OCI-LY7 (cell line): ENCODE measurements around the gene TBC1D13. TPM values are rescaled to one million over a fixed set of nuclear protein-coding genes. Genes with fewer than 3 reads are reported as not detected.

Source experiments
- BruUV-seq: library from RNA; stranded (reverse); fragments of 400-500 nt; replicated peaks from 2 replicates; lab custom pipeline; 2021; lab: Mats Ljungman, UMichigan
- CTCF ChIA-PET: fragments of 300-600 bp; sonication (Branson Sonifier 250); formaldehyde crosslinking; loops from one replicate; lab custom pipeline; 2022; ENCODE audit warnings: antibody characterized with exemption; ENCODE audit not compliant: unreplicated experiment; lab: Charles Lee
- POLR2A ChIA-PET: fragments of 300-600 bp; sonication (Branson Sonifier 250); formaldehyde crosslinking; loops from one replicate; lab custom pipeline; 2022; ENCODE audit warnings: antibody characterized with exemption; lab: Charles Lee
- DNase-seq: peaks from one replicate; pipeline ENCODE4 v3.0.0-alpha.2; 2015; ENCODE audit warnings: low spot score
- H2AFZ ChIP-seq: fragments of 200-600 bp; sonication (generic), shearing (Covaris generic); 2 replicates; pipeline ENCODE4 v1.6.1; 2014; ENCODE audit warnings: mild to moderate bottlenecking, antibody characterized with exemption, low read length, moderate library complexity
- H3K27ac ChIP-seq: fragments of 200-600 bp; sonication (generic); 2 replicates; pipeline ENCODE4 v1.5.1; 2014; ENCODE audit warnings: mixed run types, low read depth, mild to moderate bottlenecking, moderate library complexity, low read length, inconsistent platforms; ENCODE audit not compliant: poor library complexity, severe bottlenecking
- H3K36me3 ChIP-seq: fragments of 200-600 bp; sonication (generic); 2 replicates; pipeline ENCODE4 v1.6.1; 2014; ENCODE audit warnings: mild to moderate bottlenecking, antibody characterized with exemption, low read length, moderate library complexity, mixed read lengths; ENCODE audit not compliant: insufficient read depth
- H3K4me1 ChIP-seq: fragments of 200-600 bp; sonication (generic); 2 replicates; pipeline ENCODE4 v1.5.1; 2014; ENCODE audit warnings: mild to moderate bottlenecking, low read length; ENCODE audit not compliant: insufficient read depth, poor library complexity, severe bottlenecking
- H3K4me2 ChIP-seq: fragments of 200-600 bp; sonication (generic); 2 replicates; pipeline ENCODE4 v1.6.1; 2014; ENCODE audit warnings: mild to moderate bottlenecking, low read length
- H3K4me3 ChIP-seq: fragments of 200-600 bp; sonication (generic); 2 replicates; pipeline ENCODE4 v1.5.1; 2014; ENCODE audit warnings: mild to moderate bottlenecking, low read depth, low read length; ENCODE audit not compliant: poor library complexity, severe bottlenecking
- H3K79me2 ChIP-seq: fragments of 200-600 bp; sonication (generic); 2 replicates; pipeline ENCODE4 v1.6.1; 2016; ENCODE audit warnings: low read depth, mild to moderate bottlenecking, low read length, moderate library complexity, mixed read lengths; ENCODE audit not compliant: insufficient read depth
- H3K9me2 ChIP-seq: fragments of 200-600 bp; sonication (generic); 2 replicates; pipeline ENCODE4 v1.6.1; 2016; ENCODE audit warnings: mild to moderate bottlenecking, low read length, mixed read lengths; ENCODE audit not compliant: insufficient read depth
- H3K9me3 ChIP-seq: fragments of 200-600 bp; sonication (generic); 2 replicates; pipeline ENCODE4 v1.6.1; 2014; ENCODE audit warnings: mild to moderate bottlenecking, mixed run types, low read length, mixed read lengths
- H4K20me1 ChIP-seq: fragments of 200-600 bp; sonication (generic); 2 replicates; pipeline ENCODE4 v1.6.1; 2014; ENCODE audit warnings: mild to moderate bottlenecking, antibody characterized with exemption, low read length, moderate library complexity, mixed read lengths; ENCODE audit not compliant: insufficient read depth
- EZH2phosphoT487 ChIP-seq: fragments of 200-600 bp; sonication (generic); IDR thresholded peaks from 2 replicates; pipeline ENCODE4 v1.6.1; 2018; ENCODE audit warnings: low read depth, borderline replicate concordance, mild to moderate bottlenecking, mixed run types, antibody characterized with exemption, low read length, moderate library complexity, mixed read lengths
- intact Hi-C: fragments of 100-400 bp; cut with micrococcal nuclease; formaldehyde crosslinking; loops from one replicate; pipeline ENCODE4 v1.10.0; 2022; ENCODE audit not compliant: unreplicated experiment
- total RNA-seq, 2 experiments: library from RNA; depleted of rRNA in 1 of 2; stranded (reverse); fragments of >200 nt in 1 of 2; shearing (Covaris generic) in 1 of 2; gene quantifications; 2 replicates each; pipeline ENCODE4 v1.2.3, GENCODE V29; 2014 to 2022
- TF ChIP-seq, protein P1 (sequence below): fragments of 200-600 bp; sonication (generic); conservative IDR thresholded peaks from 2 replicates; pipeline ENCODE4 v1.5.1; 2014; ENCODE audit warnings: mild to moderate bottlenecking, antibody characterized with exemption, low read length, moderate library complexity, mixed read lengths

The TBC1D13 gene
- total RNA-seq, 2 experiments from 2014 or later, result 18.7 to 24.7 TPM

GRCh38 chr9:128785427-128785826 is 1.6 kb upstream of the TBC1D13 start:
- BruUV-seq, result no TSS peak
- POLR2A ChIA-PET, result interaction anchor here (0.6 to 0.7 kb wide), 3 partner anchors 20 to 330 kb away, joined by 3 to 4 read pairs (median 4); no protein-coding TSS in a partner anchor
- peaks cover 9% of the 10 kb centered on the region for H3K36me3 ChIP-seq
- DNase-seq, result no peak
- H3K4me3 ChIP-seq, result no peak overlapping the region
- H3K4me1 ChIP-seq, result peaks cover 53% of the 10 kb centered on the region
- H2AFZ ChIP-seq, result no peak overlapping the region
- H3K27ac ChIP-seq, result no peak overlapping the region
- H3K4me2 ChIP-seq, result no peak overlapping the region
- CTCF ChIA-PET, result no interaction called here
- H3K9me2 ChIP-seq, result no peaks in the 10 kb centered on the region
- TF ChIP-seq EZH2phosphoT487, result no peak
- TF ChIP-seq, protein P1, sequence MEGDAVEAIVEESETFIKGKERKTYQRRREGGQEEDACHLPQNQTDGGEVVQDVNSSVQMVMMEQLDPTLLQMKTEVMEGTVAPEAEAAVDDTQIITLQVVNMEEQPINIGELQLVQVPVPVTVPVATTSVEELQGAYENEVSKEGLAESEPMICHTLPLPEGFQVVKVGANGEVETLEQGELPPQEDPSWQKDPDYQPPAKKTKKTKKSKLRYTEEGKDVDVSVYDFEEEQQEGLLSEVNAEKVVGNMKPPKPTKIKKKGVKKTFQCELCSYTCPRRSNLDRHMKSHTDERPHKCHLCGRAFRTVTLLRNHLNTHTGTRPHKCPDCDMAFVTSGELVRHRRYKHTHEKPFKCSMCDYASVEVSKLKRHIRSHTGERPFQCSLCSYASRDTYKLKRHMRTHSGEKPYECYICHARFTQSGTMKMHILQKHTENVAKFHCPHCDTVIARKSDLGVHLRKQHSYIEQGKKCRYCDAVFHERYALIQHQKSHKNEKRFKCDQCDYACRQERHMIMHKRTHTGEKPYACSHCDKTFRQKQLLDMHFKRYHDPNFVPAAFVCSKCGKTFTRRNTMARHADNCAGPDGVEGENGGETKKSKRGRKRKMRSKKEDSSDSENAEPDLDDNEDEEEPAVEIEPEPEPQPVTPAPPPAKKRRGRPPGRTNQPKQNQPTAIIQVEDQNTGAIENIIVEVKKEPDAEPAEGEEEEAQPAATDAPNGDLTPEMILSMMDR, result no peak
- intact Hi-C loops, result loop anchor here (10.0 kb wide), 1 partner anchor 141 kb away; no protein-coding TSS in a partner anchor
- no peaks in the 10 kb centered on the region for H4K20me1 ChIP-seq
- H3K9me3 ChIP-seq, result peaks cover 23% of the 10 kb centered on the region; the same call in 1 of the 2 replicates
- H3K79me2 ChIP-seq, result peaks cover 17% of the 10 kb centered on the region

DNA sequence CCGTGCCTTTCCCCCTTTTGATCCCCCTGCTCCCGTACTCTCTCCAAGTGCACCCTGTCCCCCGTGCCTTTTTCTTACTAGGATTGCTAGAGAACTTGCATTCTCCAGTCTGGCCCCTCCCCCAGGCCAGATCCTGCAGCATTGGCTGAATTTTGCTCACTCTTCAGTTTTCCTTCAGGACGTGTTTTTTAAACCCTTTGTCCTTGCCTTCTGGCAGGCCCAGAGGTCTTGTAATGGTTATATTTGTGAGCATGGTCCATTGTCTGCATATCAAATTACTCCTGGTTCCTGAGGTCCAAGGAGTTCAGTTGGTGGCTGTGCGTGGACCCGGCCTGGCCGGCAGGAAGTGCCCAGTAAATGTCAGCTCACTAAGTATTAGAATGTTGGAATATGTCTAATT is 606 bp downstream of the TBC1D13 start:
- Histone ChIP-seq H3K79me2 (peaks cover 17% of the 10 kb centered on the region), H3K4me1 (peaks cover 35% of the 10 kb centered on the region), H3K9me3 (peaks cover 8% of the 10 kb centered on the region; the same call in 1 of the 2 replicates), H3K4me3 (peak overlapping the region; percentile 97), H3K4me2 (peak overlapping the region; percentile 94), H4K20me1 (no peaks in the 10 kb centered on the region), H2AFZ (peak overlapping the region; percentile 57; the same call in 1 of the 2 replicates), H3K36me3 (peaks cover 31% of the 10 kb centered on the region), H3K27ac (peak overlapping the region; percentile 80), H3K9me2 (no peaks in the 10 kb centered on the region)
- ChIA-PET POLR2A (interaction anchor here (1.0 to 1.8 kb wide), 4 partner anchors 10 to 63 kb away, joined by 3 to 9 read pairs (median 4); partner anchors contain the start of genes ENDOG, ZDHHC12 and ZER1), CTCF (interaction anchor here (1.4 kb wide), 1 partner anchor 31 kb away, joined by 3 read pairs; the partner anchor contains the start of gene ENDOG)
- TF ChIP-seq, protein P1, result no peak
- TF ChIP-seq EZH2phosphoT487, result no peak
- no peak for DNase-seq
- no TSS peak for BruUV-seq
- intact Hi-C loops, result loop anchor here (1.0 to 10.0 kb wide), 2 partner anchors 16 to 143 kb away; partner anchors contain the start of gene ZER1

DNA sequence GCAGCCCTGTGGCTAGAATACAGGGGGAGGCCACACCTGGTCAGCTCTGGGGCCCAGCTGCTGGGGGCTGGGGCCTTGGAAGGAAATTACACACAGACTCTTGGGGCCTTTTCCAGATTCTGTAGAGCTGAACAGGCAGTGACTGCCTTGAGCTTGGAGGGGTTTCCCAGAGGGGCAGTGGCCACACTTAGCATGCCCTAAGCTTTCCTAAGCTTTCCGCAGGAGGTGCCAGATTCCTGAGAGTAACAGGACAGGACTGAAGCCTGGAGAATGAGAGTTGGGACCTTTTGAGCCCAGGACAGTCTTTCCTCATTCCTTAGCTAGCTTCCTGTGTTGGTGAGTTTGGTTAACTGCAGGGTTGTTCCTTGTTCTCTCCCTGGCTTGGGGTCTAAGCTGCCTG is 1.4 kb downstream of the TBC1D13 start:
- no peak overlapping the region for H3K27ac ChIP-seq
- intact Hi-C loops, result loop anchor here (10.0 kb wide), 1 partner anchor 144 kb away; no protein-coding TSS in a partner anchor
- H3K9me3 ChIP-seq, result peaks cover 5% of the 10 kb centered on the region; the same call in 1 of the 2 replicates
- TF ChIP-seq, protein P1, result no peak
- TF ChIP-seq EZH2phosphoT487, result no peak
- no peaks in the 10 kb centered on the region for H3K9me2 ChIP-seq
- H3K36me3 ChIP-seq, result peaks cover 39% of the 10 kb centered on the region
- H3K4me1 ChIP-seq, result peaks cover 27% of the 10 kb centered on the region
- BruUV-seq, result no TSS peak
- ChIA-PET CTCF (interaction anchor here (1.4 kb wide), 1 partner anchor 30 kb away, joined by 3 read pairs; the partner anchor contains the start of gene ENDOG), POLR2A (interaction anchor here (0.6 to 1.8 kb wide), 10 partner anchors 10 to 528 kb away, joined by 3 to 9 read pairs (median 4); partner anchors contain the start of genes ENDOG, ZDHHC12 and ZER1)
- no peaks in the 10 kb centered on the region for H4K20me1 ChIP-seq
- peak overlapping the region; percentile 94 for H3K4me2 ChIP-seq
- DNase-seq, result no peak
- H3K79me2 ChIP-seq, result peaks cover 17% of the 10 kb centered on the region
- H3K4me3 ChIP-seq, result peak overlapping the region; percentile 97
- no peak overlapping the region for H2AFZ ChIP-seq
